GM18519 (cell line): ENCODE results near the gene ZNF366.
"Not testable (repeated sequence)": the region's sequence is repeated elsewhere in the genome, so short reads cannot be mapped to it uniquely, and the experiment has no call there.

ENCODE experiments used
- ATAC-seq: cut with Tn5 transposase; IDR thresholded peaks from one replicate; pipeline ENCODE4 v1.9.1; 2021; ENCODE audit warnings: mild to moderate bottlenecking, moderate library complexity; ENCODE audit not compliant: unreplicated experiment, low FRiP score

Gene ZNF366

DNA sequence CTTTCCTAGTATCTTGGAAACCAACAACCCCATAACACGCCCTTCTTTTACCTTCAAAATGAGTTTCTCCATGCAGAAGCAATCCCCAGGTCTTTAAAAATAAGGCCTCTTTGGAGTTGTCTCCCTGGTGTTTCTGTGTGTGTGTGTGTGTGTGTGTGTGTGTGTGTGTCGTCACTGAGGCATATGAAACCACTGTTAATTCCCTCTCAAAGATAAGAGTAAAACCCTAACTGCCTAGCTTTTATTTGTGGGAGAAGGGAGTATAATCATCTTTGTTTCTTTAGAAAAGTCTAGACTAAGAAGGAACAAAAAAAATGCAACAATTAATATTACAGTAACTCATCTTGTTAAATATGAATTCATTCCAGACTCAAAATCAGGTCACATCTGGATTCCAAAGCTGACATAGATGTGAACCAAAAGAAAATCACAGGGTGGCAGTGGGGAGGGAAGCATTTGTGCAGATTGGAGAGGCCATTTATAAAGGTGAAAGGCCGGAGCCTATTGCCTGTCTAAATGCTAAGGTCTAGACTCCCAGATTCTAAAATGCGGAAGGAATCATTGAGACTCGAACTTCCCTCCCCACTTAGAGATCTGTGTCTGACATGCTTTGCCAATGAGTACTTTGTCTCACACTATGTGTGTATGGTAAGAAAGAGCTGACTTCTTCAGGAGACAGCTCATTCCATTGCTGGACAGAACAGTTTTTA, 91.4 kb downstream of the ZNF366 start:
- ATAC-seq = no peak

DNA sequence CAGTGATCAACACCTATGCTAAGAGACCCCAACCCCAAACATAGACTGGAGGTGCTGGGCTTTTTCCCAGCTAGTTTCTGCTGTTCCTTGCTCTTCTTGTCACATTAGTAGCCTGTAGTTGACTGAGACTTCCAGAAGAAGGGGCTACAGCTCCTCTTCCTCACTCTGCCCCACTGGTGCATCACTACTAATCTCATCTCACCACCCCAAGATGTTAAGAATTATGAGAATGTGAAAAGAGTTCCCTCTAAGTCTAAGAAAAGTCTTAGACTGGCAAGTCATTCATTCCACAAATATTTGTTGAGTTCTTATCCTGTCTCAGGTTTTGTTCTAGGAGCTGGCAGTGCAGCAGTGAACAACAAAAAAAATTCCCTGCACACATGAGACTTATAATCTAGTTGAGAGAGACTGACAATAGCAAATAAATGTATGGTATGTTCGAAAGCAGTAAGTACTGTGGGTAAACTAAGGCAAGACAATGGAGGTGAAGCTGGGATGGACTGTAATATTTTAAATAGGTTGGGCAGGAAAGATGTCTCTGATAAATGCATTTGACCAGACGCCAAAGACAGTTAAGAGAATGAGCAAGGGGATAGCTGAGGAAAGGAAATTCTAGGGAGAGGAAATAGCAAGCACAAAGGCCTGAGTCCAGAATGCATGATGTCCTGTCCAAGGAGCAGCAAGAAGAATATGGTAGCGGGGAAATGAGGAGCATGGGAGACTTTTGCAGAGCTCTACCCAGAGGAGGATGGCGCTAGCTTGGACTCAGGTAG, 94.7 kb downstream of the ZNF366 start:
- ATAC-seq = no peak

- no peak for ATAC-seq
Observed at GRCh38 chr5:72410688-72411295, 96.4 kb downstream of the ZNF366 start.

DNA sequence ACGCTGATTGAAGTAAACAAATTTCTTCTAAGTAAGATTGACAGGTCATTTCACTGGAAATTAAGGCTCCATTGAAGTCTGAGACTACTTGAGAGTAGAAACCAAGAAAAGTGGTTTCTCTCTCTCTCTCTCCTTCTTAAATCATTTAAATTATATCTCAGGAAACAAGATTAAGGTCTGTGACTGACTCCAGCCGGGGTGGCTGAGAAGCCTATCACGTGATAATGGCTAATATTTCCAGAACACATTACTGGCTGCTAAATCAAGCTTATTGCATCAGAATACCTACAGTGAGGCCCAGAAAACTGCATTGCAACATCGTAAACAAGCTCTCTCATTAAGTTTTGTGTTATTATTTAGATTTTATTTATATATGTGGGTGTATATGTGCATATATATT, 98.6 kb downstream of the ZNF366 start:
- no peak for ATAC-seq

GRCh38 chr5:72408127-72408526, 99.1 kb downstream of the ZNF366 start:
- no peak for ATAC-seq

- ATAC-seq = no peak
Observed at GRCh38 chr5:72407541-72407940, 99.7 kb downstream of the ZNF366 start.

DNA sequence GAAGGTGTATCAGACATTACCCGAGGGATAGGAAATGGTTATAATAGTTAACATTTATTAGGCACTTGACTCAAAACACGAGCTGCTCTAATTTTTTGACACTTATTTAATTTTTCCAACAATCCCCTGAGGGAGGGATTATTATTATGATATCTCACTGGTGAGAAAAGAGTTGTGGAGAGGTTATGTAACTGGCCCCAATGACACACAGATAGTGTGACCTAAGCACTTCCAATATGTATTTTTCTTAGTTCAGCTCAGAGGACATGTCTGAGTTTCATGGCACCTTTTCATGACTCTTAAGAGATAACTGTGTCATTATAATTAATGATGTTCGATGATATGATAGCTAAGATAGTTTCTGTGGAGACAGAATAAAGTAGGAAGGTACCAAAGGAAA, 100.1 kb downstream of the ZNF366 start:
- ATAC-seq = no peak

GRCh38 chr5:72404771-72405170, 102.4 kb downstream of the ZNF366 start:
- ATAC-seq = not testable (repeated sequence)

DNA sequence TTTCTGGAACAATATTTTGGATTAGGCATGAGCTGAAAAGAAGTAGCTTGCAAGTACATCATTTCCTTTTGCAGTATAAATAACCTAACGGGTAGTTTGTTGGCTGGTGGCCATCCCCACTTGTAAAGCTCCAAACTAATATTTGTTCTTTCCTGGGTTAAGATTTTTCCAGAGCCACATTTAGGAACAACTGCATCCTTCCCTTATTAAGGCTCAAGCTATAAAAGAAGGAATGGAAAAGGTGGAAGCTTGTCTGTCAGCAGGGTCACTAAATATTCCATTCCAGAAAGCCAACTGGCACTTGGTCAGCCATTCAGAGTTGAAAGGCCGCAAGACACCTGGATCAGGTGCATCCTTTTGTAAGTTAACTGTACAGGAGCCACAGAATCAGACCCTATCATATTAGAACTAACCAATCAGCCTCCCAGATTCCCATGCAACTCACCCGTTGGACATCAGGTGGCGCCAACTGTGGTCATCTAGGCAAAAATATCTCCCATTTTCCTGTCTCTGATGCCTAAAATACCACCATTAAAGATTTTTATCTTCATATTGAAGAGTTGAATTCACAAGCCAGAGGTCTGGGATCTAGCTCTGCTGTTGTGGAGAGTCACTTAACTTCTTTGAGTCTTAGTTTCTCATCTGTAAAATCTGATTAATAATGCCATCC, 104.1 kb downstream of the ZNF366 start:
- no peak for ATAC-seq

GRCh38 chr5:72402381-72402890, 104.8 kb downstream of the ZNF366 start:
- no peak for ATAC-seq

- no peak for ATAC-seq
Observed at GRCh38 chr5:72400950-72401349, 106.3 kb downstream of the ZNF366 start.

- no peak for ATAC-seq
Observed at GRCh38 chr5:72397836-72398235, 109.4 kb downstream of the ZNF366 start.

DNA sequence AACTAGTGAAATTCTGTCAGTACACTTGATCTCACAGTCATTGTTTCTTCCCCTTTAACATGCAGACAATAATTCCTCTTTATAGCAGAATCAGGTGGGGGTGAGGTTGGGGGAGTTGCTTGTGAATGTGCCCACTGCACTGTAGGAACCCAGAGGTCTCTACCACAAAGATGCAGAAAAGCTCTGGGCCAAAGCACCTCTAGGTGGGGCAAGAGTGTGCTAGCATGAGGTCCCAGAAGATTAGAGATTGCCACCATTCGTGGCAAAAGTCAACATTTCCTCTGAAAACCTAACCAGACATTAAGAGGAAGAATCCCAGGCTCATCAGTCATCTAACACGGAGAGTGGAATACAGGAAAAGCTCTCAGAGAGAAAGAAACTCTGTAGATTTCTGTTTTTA, 112.5 kb downstream of the ZNF366 start:
- no peak for ATAC-seq

DNA sequence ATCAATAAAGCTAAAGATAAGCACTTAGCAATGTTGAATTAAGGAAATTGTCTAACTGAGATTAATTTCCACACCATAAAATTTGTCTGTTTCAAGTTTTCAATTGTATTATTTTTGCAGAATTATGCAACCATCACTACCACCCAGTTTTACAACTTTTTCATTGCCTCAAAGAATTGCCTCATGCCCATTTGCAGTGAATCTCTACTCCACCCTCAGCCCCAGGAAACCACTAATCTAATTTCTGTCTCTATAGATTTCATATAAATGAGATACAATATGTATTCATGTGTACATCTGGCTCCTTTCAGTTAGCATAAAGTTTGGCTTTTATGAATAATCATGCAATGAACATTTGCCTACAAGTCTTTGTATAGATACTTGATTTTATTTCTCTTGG, 114.2 kb downstream of the ZNF366 start:
- ATAC-seq = no peak
